ENCODE measurements around the gene CCDC80. TPM values are rescaled to one million over a fixed set of nuclear protein-coding genes. Genes with fewer than 3 reads are reported as not detected.

The CCDC80 gene
- polyA plus RNA-seq, 3 donors: 0.05 TPM; not detected in 2

DNA sequence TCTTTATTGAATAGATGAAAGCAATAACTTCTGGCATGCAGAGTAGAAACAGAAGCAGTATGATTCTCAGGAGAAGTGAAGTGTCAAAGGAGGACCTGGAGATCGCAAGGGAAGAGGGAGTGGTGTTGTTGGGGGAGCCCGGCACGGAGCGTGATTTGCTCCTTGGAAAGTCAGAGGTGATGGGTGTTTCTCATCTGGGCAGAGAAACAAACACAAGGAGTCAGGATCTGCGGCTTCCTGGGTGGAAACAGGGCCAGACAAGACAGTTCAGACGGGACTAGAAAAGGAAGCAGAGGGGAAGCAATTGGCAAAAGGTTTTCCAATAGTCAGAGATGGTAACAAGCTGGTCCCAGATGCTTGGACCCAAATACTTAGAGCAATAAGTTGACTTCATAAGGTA is 34.4 kb upstream of the CCDC80 start:
- Mint-ChIP-seq H3K36me3 (no peaks in the 10 kb centered on the region), H3K27me3 (ENCODE audit: low read depth in 3 of 3) (peaks cover 0 to 6% (median 0%) of the 10 kb centered on the region in 3 donors), H3K4me1 (peaks cover 73% of the 10 kb centered on the region), H3K9me3 (peaks cover 0 to 3% (median 0%) of the 10 kb centered on the region in 7 donors), H3K4me3 (peak overlapping the region in 1 of 2 donors; percentile 7), H3K27ac (peak overlapping the region in 6 of 7 donors; percentile 18 to 85 (median 36))
- Histone ChIP-seq H3K4me3 (replicated peaks in 1 of 3; ENCODE audit: low read depth in 2 of 3, low read length in 3 of 3) (no peak overlapping the region), H3K27ac (ENCODE audit: low read depth in 1 of 2, low read length in 2 of 2) (no peak overlapping the region), H3K4me1 (ENCODE audit: control insufficient read depth in 1 of 2, insufficient read depth in 2 of 2, low read length in 2 of 2) (peaks cover 51 to 73% of the 10 kb centered on the region in 2 donors), H4K20me1 (ENCODE audit: insufficient read depth, low read length) (no peaks in the 10 kb centered on the region), H3K27me3 (ENCODE audit: control insufficient read depth in 2 of 2, insufficient read depth in 2 of 2, low read length in 2 of 2) (no peaks in the 10 kb centered on the region), H3K79me2 (ENCODE audit: insufficient read depth, low read length) (no peaks in the 10 kb centered on the region), H3K4me2 (replicated peaks; ENCODE audit: extremely low read depth, low read length, poor library complexity, severe bottlenecking) (no peak overlapping the region), H3K36me3 (replicated peaks in 1 of 2; ENCODE audit: control insufficient read depth in 1 of 2, insufficient read depth in 2 of 2, low read length in 2 of 2) (no peaks in the 10 kb centered on the region), H2AFZ (ENCODE audit: insufficient read depth, low read depth, low read length, poor library complexity, severe bottlenecking) (no peak overlapping the region), H3K9me3 (replicated peaks in 1 of 2; ENCODE audit: control insufficient read depth in 1 of 2, insufficient read depth in 1 of 2, low read length in 2 of 2) (no peaks in the 10 kb centered on the region), H3K9ac (ENCODE audit: insufficient read depth, low read length, poor library complexity, severe bottlenecking) (no peak overlapping the region)
- intact Hi-C loops (cut with micrococcal nuclease): loop anchor here in 1 of 2 donors (10.0 kb wide), 1 partner anchor 139 kb away; no protein-coding TSS in a partner anchor
- 76% methylated on average over 6 of the region's 6 CpGs for WGBS (ENCODE audit: insufficient coverage)
- TF ChIP-seq, protein P1, sequence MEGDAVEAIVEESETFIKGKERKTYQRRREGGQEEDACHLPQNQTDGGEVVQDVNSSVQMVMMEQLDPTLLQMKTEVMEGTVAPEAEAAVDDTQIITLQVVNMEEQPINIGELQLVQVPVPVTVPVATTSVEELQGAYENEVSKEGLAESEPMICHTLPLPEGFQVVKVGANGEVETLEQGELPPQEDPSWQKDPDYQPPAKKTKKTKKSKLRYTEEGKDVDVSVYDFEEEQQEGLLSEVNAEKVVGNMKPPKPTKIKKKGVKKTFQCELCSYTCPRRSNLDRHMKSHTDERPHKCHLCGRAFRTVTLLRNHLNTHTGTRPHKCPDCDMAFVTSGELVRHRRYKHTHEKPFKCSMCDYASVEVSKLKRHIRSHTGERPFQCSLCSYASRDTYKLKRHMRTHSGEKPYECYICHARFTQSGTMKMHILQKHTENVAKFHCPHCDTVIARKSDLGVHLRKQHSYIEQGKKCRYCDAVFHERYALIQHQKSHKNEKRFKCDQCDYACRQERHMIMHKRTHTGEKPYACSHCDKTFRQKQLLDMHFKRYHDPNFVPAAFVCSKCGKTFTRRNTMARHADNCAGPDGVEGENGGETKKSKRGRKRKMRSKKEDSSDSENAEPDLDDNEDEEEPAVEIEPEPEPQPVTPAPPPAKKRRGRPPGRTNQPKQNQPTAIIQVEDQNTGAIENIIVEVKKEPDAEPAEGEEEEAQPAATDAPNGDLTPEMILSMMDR (IDR thresholded peaks at IDR 0.05): no peak
- DNase-seq: no peak

DNA sequence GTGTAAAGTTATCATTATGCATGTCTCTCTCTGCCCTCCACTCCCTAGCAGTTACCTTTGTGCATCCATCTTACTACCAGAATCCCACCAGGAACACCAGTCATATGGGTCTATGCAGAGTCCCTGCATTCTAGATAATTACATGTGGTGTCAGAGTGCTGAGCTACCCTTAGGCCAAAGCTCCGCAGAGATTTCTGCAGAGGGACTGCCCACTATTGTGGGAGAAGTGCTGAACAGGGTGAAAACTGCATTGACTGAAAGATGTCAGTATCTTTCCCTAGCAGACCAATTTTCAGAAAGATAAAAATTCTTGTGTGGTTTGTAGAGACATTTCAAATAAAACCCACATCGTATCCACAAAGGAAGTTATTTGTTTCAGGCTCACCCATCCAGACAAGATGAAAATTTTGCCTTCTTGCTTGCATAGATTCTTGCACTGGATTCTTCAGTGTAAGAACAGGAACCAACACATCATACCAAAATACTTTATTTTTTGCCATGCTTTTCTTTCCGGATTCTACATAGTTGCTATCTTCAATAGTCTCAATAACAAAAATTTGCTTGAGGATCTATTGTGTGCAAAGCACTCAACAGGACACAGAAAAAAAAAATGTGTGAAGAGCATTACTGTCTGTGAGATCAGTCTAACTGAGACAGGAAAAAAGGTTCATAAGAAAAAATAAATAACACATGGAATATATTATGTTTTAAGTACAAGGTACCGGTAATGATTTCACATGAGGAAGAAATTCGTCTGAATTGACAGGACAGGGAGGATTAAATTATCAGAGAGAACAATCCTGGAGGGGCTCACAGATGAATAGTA is 32.0 kb upstream of the CCDC80 start:
- H3K27ac Mint-ChIP-seq: peak overlapping the region in 2 of 7 donors; percentile 18 to 86
- peaks cover 57% of the 10 kb centered on the region for H3K4me1 Mint-ChIP-seq
- Histone ChIP-seq H3K9ac (ENCODE audit: insufficient read depth, low read length, poor library complexity, severe bottlenecking) (no peak overlapping the region), H3K4me3 (replicated peaks in 1 of 3; ENCODE audit: low read depth in 2 of 3, low read length in 3 of 3) (no peak overlapping the region), H3K36me3 (replicated peaks in 1 of 2; ENCODE audit: control insufficient read depth in 1 of 2, insufficient read depth in 2 of 2, low read length in 2 of 2) (no peaks in the 10 kb centered on the region), H4K20me1 (ENCODE audit: insufficient read depth, low read length) (no peaks in the 10 kb centered on the region), H3K27ac (ENCODE audit: low read depth in 1 of 2, low read length in 2 of 2) (no peak overlapping the region), H3K4me1 (ENCODE audit: control insufficient read depth in 1 of 2, insufficient read depth in 2 of 2, low read length in 2 of 2) (peaks cover 39 to 57% of the 10 kb centered on the region in 2 donors), H2AFZ (ENCODE audit: insufficient read depth, low read depth, low read length, poor library complexity, severe bottlenecking) (no peak overlapping the region), H3K27me3 (ENCODE audit: control insufficient read depth in 2 of 2, insufficient read depth in 2 of 2, low read length in 2 of 2) (no peaks in the 10 kb centered on the region), H3K9me3 (replicated peaks in 1 of 2; ENCODE audit: control insufficient read depth in 1 of 2, insufficient read depth in 1 of 2, low read length in 2 of 2) (no peaks in the 10 kb centered on the region), H3K4me2 (replicated peaks; ENCODE audit: extremely low read depth, low read length, poor library complexity, severe bottlenecking) (no peak overlapping the region), H3K79me2 (ENCODE audit: insufficient read depth, low read length) (no peaks in the 10 kb centered on the region)
- TF ChIP-seq, protein P1 (IDR thresholded peaks at IDR 0.05): no peak
- H3K27me3 Mint-ChIP-seq (ENCODE audit: low read depth in 3 of 3): peaks cover 0 to 4% (median 4%) of the 10 kb centered on the region in 3 donors
- H3K36me3 Mint-ChIP-seq: no peaks in the 10 kb centered on the region
- DNase-seq: no peak
- no CpG with 5 or more reads among the region's 5 CpGs for WGBS (ENCODE audit: insufficient coverage)
- intact Hi-C loops (cut with micrococcal nuclease): loop anchor here in 1 of 2 donors (10.0 kb wide), 1 partner anchor 142 kb away; no protein-coding TSS in a partner anchor
- H3K9me3 Mint-ChIP-seq: peaks cover 0 to 3% (median 0%) of the 10 kb centered on the region in 7 donors
- no peak overlapping the region for H3K4me3 Mint-ChIP-seq
